ENCODE data around the gene ATP6V1C2. TPM values are rescaled to one million over a fixed set of nuclear protein-coding genes. Genes with fewer than 3 reads are reported as not detected.

The ATP6V1C2 gene
- total RNA-seq (2022; extraction: Qiagen RNA extraction; ENCODE audit: low read depth): 0.26 to 1.2 TPM (median 0.49 TPM) in 5 replicates

GRCh38 chr2:10721396-10722251 is at the start of gene ATP6V1C2:
TSS of gene ATP6V1C2 (plus strand) at chr2:10721630. CDS start at chr2:10722850, 1,220 bp downstream.

GRCh38 chr2:10812362-10813162 is 91.1 kb downstream of the ATP6V1C2 start, which contains the start of gene PDIA6:
TSS of gene PDIA6 (minus strand) at chr2:10812785. CDS start at chr2:10812696, 89 bp downstream.

Other genes starting within 250 kb of the ATP6V1C2 start
- gene NOL10, start 31.7 kb upstream of the ATP6V1C2 start, total RNA-seq (2022; extraction: Qiagen RNA extraction; ENCODE audit: low read depth): 43.2 to 54.4 TPM (median 44.9 TPM) in 5 replicates
- gene PDIA6, start 91.2 kb downstream of the ATP6V1C2 start, total RNA-seq (2022; extraction: Qiagen RNA extraction; ENCODE audit: low read depth): 343 to 391 TPM (median 381 TPM) in 5 replicates
- 20.5 to 42.7 TPM (median 34.4 TPM) in 5 replicates for gene KCNF1, start 190.3 kb downstream of the ATP6V1C2 start, total RNA-seq (2022; extraction: Qiagen RNA extraction; ENCODE audit: low read depth)

Measured in A549 treated with CpdA at 1 μM for 4 hours (cell line).